ENCODE results near the gene PKIG. TPM values are rescaled to one million over a fixed set of nuclear protein-coding genes. Genes with fewer than 3 reads are reported as not detected.

Gene PKIG
- total RNA-seq, 2 experiments from 2014 or later, result 2.1 to 2.2 TPM

Other genes with a start within 250 kb of the PKIG start
- gene R3HDML, start 245.5 kb upstream of the PKIG start, total RNA-seq, result not detected
- not detected for gene HNF4A, start 226.9 kb upstream of the PKIG start, total RNA-seq
- gene TTPAL, start 106.7 kb upstream of the PKIG start, total RNA-seq, result 10 to 100 TPM; 18.0 to 18.4 TPM
- gene SERINC3, start 60.5 kb upstream of the PKIG start, total RNA-seq, result 10 to 100 TPM; 56.3 to 57.8 TPM
- 100 to 1,000 TPM; 110 to 112 TPM for gene ADA, start 69.1 kb downstream of the PKIG start, total RNA-seq
- gene CCN5, start 132.8 kb downstream of the PKIG start, total RNA-seq, result not detected
- not detected for gene KCNK15, start 163.3 kb downstream of the PKIG start, total RNA-seq
- not detected for gene RIMS4, start 228.0 kb downstream of the PKIG start, total RNA-seq